ENCODE measurements around the gene ERN1.

Gene ERN1

DNA sequence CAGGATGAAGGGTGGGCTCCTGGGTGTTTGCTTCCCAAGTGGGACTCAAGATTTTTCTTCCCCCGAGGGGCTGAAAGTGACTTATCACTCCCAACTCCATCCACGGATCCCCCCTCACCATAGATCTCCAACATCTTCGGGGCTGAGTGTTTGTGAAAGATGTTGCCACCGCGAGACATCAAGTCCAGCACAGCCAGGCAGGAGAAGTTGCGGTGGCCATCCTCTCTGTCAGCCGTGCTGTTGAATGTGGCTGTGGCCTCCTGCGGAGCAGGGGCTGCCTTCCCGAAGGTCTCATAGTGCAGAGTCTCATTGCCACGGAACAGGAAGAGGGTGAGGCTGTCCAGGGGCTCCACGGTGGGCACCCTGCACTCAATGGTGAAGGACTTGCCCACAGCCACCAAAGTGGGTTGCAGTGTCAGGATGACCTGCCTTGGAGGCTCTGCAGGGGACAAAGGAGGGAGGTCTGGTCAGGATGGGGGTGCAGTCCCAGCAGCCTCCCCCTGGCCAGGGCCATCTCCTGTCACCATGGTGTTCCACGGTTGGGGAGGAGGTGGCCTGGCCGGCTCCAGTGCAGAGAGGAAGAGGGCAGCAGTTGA, 126.3 kb downstream of the ERN1 start:
- DNase-seq (ENCODE audit: low read depth), result no peak

DNA sequence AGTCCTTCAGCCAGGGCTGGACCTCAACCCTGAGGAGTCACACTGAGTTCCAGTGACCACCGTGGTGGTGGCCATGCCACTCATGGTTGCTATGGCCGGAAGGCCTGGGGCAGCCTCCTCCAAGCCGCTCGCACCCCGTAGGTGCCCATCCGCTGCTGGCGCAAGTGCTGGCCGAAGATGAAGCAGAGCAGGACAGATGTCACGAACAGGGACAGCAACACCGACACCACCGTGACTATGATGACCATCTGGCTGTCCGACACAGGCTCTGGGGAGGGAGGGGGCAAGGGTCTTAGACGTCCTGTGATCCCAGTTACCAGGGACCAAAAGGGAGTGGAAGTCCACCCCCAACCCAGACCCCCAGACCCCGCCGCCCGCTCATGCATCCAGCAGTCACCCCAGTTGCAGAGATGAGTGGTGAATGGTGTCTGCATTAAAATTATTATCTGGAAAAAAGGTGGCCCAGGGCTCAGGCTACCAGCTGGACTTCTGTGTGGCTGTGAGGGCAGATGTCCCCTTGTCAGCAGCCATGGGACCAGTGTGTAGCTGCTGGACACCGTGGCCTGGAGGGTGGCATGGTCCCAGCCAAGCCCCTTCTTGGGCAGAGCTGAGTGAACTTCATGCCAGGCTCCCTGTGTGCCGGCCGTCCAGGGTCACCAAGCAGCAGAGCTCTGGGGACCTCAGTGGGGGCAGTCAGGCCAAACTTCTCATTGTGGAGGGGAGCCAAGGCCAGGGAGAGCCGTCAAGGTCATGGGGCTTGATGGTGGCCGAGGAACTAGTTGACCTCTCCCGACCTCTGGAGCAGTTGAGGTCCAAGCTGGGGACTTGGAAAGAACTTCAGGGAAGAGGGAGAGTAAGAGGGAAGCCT, 127.1 kb downstream of the ERN1 start:
- no peak for DNase-seq (ENCODE audit: low read depth)

DNA sequence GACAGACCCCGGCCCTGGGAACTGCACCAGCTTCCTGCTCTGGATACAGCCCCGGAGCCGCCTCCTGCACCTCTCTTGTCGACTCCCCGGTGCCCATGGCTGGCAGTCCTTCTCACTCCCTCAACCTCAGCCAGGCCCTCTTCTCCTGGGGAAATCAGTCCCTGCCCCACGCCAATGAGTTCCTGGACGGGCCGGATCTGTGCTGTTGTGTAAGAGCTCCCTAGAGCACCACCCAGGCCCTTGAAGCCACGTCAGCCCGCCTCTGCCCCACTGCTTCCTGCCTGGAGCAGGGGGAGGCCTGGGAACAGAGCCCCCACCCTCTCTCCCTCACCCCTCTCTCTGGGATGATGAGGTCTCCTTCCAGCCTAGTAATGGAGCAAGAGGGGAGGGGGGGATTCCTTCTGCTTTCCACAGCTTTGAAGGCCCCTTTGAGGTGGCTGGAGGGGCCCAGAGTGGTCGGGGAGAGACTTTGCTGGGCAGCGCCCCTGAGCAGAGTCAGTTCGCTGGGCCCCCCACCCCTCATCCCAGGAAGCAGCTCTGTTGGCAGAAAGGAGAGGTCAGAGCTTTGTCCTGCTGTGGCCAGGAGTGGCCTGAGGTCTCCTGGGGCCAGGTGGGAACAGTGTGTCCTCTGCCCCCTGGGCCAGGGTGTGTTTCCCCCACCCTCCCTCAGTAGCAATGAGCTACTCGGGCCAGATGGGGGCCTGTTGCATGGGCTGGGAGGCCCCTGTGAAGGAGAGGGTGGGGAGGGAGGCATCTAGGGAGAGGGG, 128.0 kb downstream of the ERN1 start:
- no peak for DNase-seq (ENCODE audit: low read depth)

GRCh38 chr17:64001091-64001579, 128.8 kb downstream of the ERN1 start:
- DNase-seq (ENCODE audit: low read depth), result no peak

- no peak for DNase-seq (ENCODE audit: low read depth)
Observed at GRCh38 chr17:63999680-64000531, 130.0 kb downstream of the ERN1 start.

DNA sequence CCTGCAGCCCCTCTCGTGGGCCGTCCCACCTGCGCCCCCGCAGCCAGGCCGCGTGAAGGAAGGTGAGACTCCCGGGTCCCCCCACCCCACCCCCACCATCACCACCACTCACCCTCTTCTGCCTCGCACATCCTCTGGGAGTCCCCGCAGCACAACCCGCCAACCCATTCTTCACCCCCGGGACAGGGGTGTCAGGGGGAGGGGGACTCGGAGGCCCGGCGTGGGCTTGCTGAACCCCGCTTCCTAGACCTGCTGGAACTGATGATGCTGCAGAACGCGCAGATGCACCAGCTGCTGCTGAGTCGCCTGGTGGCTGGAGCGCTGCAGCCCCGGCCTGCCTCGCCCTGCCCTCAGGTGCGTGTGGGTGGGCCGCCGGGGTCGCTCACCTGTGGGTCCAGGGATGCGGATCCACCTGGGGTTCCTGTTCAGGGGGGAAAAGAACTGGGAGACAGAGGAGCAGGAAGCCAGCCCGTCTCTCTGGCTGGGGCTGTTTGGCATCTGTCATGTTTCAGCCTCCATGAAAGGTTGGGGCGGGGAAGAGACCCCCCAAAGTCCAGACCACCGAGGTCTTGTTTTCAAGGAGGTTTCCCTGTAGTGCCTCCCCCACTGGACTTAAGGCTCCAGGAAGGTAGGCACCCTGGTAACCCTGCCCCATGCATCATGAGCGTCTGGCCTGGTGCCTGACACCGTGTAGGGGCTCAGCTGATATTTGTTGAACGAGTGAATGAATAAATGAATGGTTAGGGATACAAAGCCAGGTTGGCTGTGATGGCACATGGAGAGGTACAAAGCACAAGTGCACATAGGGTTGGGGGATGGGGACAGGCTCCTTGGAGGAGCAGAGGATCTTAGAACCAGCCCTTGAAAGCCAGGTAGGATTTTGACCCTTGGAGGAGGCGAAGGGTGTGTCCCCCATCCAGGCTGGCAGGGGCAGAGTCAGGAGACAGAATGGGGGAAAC, 130.9 kb downstream of the ERN1 start:
- peak; percentile 14 for DNase-seq (ENCODE audit: low read depth)

DNA sequence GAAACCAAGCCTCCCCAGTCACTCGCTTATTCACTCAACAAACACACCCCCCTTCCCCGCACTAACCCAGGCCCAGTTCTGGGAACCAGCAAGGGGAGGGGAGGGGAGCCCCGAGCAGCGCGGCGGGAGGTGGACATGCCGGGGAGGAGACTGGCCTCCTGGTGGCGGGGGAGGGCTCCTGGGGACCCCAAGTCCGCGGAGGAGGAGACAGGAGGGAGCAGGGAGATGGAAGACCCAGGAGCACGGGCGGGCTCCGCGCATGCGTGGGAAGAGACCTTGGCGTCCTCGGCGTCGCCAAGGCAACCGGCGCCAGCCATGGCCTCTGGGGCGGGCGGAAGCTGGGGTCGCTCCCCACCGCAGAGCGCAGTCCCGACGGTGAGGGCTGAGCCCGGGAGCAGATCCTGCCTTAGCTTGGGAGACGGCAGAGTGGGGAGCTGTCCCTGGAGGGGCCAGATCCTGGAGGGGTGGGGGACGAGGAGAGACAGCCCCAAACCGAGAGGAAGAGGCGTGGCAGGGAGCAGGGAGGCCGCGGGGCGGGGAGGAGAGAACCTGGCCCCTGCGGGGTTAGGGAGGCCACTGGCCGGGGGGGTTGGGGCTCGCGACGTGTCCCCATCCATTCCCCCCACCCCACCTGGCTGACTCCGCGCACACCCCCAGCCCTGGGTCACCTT, 131.8 kb downstream of the ERN1 start, which contains the start of gene PRR29:
Gene PRR29 (plus strand): TSS at position 302 of the 671 bp plus-strand sequence. CDS start 14 bp downstream, at position 316.
- DNase-seq (ENCODE audit: low read depth), result peak; percentile 57

DNA sequence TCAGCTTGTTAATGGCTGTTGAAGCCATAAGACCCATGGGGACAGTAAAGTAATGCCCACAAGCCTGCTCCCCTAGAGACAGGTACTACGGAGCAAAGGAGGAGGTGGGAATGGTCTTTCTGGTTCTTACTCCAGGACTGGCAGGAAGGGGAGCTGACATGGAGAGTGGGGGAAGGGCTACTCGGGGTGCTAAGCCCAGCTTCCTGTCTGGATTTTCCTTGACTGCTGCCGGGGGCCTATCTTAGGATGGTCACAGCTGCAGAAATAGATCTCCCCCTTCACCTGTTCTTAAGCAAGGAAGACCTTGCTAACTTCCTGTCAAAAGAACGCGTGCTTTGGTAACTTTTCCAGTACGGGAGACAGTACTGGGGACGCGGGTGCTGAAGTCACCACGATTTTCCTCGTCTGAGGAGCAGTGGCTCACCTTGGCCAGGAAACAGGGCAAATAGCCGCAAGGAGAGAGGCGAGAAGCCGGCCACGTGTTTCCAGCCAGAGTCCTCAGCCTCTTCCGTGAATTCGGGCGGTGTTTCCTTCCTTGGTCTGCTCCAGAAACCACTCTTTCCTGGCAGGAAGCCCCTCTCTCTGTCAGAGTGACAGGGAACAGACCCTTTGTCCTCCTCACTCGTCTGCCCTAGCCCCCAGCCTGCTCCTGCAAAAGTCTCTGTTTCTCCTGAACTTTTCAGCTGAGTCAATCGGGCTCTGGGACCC, 132.4 kb downstream of the ERN1 start:
- no peak for DNase-seq (ENCODE audit: low read depth)

GRCh38 chr17:63996430-63997182, 133.3 kb downstream of the ERN1 start:
- DNase-seq (ENCODE audit: low read depth), result no peak

DNA sequence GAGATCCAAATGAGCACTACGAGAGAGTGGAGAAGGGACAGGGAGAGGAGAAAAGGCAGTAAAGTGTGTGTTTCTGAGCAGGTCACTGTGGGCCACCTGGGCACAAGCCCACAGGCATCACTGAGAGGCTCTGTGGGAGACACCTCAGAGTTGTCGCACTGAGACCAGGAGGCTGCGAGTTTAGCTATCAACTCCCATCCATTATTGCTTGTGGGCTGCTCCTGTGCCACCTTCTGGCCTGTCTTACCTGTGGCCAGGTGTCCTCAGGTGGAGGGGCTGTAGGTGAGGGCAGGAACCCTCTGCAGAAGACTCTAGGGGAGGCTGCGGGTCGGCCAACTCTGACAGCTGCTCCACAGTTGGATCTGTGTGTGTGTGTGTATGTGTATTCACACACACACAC, 134.3 kb downstream of the ERN1 start:
- no peak for DNase-seq (ENCODE audit: low read depth)

GRCh38 chr17:63993368-63993985, 136.5 kb downstream of the ERN1 start:
- no peak for DNase-seq (ENCODE audit: low read depth)

- DNase-seq (ENCODE audit: low read depth), result no peak
Observed at GRCh38 chr17:63991611-63992010, 138.3 kb downstream of the ERN1 start.

DNA sequence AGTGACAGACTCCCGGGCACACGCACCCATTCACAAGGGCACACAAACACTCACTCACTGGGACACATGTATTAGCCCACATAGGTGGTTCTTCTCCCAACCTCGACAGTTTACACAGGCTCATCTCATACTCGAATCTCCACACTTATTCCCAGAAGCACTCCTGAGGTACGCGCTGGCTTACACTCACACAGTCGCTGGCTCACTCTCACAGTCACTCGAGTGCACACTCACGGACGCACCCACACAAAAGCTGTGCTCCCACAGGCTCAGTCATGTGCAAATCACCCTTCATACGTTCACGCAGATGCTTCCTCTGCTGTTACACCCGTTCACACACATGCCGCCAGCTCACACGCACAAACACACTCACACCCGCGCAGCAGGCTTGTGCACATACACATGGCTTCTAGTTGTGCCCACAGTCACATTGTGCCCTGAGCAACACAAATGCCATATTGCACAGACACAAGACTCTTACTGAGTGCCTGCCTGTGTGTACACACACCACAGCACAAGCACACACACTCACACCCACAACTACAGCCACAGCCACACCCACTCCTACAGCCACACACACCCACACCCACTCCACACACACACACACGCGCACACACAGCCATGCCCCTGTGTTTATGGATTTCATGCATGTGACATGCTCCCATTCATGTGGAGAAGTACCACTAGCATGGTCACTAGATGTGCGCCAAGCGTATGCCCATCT, 140.2 kb downstream of the ERN1 start:
- no peak for DNase-seq (ENCODE audit: low read depth)

All from stimulated activated CD8-positive, alpha-beta memory T cell treated with anti-CD3 and anti-CD28 coated beads, Interleukin-12 subunit alpha, Interleukin-12 subunit beta, amount 100 ng/mL, for 4 hours (primary cell).